Renal cortical epithelial cell (primary cell): Measurements from ENCODE around the gene TPX2. TPM values are rescaled to one million over a fixed set of nuclear protein-coding genes. Genes with fewer than 3 reads are reported as not detected.
A peak's percentile ranks its signal among the peaks of the same experiment; 100 is the strongest.

Experiments used
- DNase-seq: peaks from one replicate; pipeline ENCODE4 v3.0.0-alpha.2; 2011; ENCODE audit warnings: low read depth
- total RNA-seq: library from RNA; depleted of rRNA; stranded (reverse); fragments of >200 nt; gene quantifications from 2 replicates; pipeline ENCODE4 v1.2.3, GENCODE V29; 2014

Gene TPX2
- total RNA-seq, 1 donor from 2014 or later: 7.2 TPM

DNA sequence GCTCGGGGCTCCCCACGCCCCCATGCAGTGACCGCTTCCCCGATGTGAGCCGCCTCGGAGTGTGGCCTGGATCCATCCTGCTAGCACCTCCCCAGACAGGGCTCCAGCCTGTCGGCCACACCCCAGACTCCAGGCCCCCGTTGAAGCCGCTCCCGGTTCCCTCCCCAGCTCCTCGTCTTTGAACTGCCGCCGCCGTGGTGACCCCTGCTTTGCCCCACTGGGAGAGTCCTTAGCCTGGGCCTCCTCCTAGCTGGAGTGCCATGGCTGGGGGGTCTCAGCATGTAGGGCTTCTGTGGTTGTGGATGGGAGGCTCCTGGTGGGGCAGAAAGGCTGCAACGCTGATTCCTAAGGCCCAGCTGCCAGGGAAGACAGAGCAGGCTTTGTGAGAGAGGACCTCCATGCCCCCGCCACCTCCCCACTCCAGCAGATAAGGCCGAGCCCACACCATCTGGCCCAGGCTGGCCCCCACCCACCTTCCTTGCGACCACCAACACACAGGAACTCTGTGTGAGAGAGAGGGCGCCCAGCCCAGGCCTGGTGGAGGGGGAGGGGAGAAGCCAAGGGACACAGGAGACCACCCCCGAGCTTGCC lies 94.9 kb downstream of the TPX2 start:
- DNase-seq: no peak

DNA sequence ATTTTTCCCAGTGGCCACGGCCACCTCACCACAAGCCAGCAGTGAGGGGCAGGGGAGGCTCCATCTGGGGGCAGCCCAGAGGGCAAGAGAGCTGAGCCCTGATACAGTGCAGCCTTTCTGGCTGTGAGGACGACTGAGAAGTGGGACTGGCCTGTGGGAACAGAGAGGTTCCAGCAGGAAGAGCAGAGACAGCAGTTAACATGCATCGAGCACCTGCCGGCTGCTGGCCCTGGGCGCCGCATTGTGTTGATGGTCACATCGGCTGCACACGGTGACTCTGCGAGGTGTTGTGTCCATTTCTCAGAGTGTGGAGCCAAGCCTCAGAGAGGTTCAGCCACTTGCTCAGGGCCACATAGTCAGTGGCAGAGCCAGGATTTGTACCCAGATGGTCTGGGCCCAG lies 96.5 kb downstream of the TPX2 start:
- DNase-seq: no peak

DNA sequence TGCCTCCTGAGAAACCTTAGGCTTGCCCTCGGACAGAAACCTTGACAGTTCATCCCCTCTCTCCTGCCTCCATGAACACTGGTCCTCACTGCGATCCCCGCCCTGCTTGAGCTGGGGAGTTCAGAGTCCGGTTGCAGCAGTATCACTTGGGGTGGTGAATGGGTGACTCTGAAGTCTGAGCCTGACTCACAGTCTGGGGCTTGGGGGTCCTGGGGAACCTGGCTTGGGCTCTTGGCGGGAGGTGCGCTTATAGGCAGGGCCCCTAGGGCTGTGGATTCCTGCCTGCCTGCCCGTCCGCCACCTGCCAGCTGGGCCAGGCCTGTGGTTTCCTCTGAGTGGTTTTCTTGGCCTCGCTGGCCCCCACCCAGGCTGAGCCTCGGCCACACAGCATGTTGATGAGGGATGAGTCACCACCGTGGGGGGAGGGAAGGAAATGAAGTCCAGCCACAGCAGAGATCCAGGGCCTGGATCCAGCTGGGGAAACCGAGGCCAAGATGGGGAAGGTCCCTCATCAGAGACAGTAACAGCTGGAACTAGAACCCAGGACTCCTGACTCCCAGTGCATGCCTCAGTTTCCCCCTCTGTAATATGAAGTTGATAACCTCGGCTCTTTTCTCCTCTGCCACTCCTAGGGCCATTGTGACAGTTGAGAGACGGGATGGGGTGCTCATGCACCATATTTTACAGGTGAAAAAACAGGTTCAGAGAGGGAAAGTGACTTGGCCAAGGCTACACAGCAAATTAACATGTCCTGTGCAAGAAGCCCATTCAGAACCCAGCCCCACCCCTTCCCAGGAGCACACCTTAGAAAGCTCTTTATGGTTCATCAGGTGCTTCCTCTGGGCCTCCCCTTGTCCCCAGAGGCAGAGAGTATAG lies 97.1 kb downstream of the TPX2 start:
- DNase-seq: peak; percentile 89

DNA sequence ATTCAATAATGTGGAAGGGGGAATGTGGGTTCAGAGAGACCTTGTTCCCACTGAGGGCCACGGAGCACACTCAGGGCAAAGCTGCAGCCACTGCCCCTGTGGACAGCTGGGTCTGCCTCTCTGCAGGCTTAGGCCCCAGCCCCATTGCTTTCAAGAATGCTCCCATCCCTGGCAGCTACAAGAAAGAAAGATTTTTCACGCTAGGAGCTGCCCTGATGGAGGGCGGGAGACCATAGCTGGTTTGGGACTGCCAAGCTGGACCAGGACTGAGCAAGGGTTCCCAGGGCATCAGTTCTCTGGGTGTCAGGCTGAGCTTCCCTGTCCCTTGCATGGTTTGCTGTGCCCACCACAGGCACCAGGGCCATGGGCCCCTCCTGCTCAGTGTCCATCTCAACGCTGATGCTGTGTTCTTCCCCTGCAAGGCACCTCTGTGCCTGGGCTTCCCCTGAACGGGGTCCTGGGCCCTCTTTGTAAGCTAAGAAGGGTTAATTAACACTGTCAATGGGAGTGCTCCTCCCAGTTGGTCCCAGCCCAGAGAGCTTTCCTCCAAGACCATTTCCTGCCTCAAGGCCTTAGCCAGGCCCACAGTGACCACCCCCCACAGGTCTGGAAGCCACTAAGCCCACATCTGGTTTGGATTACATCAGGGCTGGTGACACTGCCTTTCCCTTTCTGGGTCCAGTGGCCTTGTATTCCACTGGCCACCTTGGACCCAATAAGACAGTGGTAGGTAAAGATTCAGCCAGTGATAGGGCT lies 97.9 kb downstream of the TPX2 start:
- no peak for DNase-seq

DNA sequence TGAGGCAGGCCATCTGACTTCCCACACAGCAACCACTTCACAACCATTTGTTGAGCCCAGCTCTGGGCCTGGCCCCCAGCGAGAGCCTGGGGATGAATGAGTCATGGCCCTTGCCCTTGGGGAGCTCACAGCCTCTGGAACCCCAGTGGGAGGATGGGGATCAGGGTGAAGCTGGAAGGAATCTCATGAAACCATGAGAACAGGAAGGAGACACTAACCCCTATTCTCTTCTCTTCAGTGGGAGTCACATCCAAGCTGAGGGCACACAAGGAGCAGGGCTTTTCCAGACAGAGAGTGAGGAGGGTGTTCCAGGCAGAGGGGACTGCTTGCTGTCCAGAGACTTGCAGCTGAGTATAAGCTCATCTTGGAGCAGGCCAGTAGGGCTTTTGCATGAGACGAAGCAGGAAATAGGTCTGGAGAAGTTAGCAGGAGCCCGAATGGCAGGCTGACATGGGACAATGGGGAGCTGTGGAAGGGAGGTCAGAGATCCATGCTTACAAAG lies 98.9 kb downstream of the TPX2 start:
- peak; percentile 42 for DNase-seq

DNA sequence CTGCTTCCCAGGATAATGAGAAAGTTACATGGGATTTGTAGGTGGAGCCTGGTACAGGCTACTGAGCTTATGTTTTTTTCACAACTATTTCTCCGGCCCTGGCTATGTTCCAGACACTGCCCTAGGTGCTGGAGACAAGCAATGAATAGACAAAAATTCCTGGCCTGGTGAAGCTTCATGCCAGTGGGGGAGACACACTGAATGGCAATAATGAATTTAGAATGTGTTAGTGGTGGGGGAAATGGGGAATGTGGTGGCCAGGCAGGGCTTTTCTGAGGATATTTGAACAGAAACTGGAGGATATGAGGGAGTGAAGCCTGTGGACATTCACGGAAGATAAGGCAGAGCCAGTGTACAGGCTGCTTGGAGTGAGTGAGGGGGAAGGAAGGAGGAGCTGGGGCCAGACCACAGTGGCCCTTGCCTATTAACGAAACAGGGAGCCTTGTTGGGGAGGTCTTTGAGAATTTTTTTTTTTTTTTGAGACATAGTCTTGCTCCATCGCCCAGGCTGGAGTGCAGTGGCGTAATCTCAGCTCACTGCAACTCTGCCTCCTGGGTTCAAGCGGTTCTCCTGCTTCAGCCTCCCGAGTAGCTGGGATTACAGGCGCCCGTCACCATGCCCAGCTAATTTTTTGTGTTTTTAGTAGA lies 99.7 kb downstream of the TPX2 start:
- peak; percentile 79 for DNase-seq

DNA sequence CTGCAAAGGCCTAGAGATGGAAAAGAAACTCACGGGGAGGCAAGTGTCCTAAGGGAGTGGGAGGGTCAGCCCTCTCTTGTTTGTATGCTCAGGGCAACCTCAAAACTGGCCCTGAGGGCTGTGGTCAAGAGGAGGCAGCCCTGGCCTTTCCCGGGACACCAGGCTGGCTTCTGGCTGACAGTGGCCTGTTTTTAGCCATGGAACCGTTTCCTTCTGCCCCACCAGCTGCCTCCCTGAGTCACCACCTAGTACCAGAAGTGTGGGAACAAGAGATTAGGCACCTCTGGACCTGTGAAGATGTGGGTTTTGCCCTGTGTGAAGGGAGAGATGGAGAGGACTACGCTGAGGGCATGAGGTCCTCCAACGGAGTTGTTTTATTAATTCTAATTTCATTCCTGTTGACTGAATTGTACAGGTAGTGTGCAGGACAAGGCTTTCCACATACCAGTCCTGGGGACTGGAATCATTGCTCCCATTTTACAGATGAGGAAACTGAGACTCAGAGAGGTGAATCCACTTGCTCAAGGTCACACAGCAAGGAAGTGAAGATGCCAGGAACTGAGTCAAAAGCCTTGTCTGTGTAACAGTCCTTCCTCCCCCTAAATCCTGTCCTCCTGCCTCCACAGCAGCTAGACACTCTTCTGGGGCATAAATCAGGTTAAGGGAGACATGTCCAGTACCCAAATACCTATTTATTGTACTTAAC lies 100.8 kb downstream of the TPX2 start:
- peak; percentile 48 for DNase-seq

DNA sequence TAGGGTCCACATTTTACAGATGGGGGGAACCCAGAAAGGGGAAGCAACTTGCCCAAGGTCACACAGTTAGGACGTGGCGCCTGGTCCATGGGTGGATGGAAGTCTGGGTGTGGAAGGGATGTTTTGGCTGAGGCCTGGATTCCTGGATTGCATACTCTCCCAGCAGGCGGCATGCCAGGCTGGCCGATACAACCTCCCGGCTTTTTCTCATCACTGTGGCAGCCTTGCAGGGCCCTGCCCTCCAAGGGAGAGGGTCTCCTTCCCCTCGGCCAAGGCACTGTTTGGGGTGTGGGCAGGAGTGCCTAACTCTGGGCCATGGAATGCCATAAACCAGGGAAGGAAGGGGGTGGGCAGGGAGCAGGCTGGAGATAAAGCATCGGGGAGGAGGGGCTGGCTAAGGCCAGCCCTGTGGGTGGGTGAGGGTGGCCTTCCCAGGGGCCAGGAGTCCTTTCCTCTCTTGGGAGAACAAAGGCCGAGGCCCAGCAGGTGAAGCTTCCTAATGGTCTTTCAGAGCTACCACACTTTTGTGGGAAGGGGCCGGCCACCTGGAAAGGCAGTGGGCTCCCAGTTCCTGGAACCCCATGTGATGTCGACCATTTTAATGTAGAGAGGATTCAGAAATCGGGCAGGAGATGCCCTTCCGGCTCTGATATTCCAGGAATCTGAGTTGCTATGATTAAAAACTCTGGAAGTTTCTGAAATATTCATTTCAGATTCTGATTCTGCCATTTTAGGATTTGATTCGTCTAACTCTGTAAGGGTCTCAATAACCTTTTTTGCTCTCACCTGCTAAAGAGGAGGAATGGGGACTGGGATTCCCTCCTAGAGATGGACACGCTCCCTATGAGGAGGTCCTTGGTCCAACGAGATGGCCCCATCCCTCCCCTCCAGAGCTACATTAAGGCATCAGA lies 102.1 kb downstream of the TPX2 start:
- no peak for DNase-seq

DNA sequence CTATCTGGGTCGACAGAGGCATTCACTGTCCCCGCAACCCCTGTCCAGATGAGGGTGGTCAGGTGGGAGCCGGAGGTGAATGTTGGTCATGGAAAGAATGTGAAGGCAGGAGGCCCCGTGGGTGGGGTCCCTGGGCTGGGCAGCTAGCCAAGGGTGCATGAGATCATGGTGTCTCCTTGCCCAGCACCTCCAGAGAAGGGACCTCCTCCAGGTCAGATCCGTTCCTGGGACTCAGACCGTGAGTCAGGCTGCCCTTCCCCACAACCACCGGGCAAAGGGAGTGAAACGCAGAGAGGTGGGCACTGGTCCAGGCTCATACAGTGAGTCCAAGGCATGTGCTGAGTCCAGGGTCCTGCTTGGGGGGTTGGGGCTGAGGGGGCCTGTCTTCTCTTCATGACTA lies 102.8 kb downstream of the TPX2 start:
- DNase-seq: peak; percentile 88

DNA sequence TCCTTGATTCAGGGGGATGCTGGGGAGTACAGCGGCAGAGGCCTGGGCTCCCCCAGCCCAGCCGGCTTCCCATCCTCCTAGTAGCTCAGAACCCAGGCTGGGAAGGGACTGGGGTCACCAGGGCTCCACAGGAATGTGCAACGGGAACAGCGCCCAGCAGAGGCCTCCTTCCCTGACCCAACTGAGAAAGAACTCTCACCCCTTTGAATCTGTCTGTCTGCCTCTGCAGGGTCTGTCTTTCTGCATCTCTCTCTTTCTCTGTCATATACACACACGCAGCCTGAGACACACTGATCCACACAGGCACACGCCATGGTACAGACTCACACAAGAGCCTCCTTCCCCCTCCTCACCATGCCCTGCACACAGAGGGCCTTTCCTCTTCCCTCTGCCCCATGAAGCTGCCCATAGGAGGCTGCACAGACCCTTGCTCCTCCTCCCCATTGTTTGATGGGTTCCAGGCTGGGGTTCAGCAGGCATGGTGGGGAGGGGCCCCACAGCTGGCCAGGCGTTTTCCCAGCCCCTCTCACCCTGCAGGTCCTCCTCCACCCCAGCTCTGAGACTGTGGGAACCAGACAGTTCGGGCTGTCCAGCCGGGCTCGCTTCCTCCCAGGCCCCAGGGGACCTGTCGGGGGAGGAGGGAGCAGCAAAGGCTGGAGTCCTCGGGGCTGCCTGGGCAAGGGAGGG lies 103.5 kb downstream of the TPX2 start:
- DNase-seq: peak; percentile 53

DNA sequence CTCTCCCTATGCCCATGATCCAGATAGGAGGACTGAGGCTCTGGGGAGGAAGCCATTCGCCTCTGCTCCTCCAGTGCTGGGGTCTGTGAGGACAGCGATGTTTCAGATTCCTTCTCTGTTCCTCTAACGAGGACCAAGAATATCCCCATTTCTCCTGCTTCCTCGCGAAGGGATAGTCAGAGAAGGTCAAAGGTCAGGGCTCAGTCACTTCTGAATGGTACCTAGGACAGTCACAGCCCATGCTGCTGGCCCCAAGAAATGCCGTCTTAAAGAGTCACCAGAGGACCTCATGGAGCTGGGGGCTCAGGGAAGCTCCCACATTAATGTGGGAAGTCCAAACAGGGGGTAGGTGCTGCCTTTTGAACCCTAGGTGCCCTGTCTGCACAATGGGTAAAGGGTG lies 104.2 kb downstream of the TPX2 start:
- no peak for DNase-seq

DNA sequence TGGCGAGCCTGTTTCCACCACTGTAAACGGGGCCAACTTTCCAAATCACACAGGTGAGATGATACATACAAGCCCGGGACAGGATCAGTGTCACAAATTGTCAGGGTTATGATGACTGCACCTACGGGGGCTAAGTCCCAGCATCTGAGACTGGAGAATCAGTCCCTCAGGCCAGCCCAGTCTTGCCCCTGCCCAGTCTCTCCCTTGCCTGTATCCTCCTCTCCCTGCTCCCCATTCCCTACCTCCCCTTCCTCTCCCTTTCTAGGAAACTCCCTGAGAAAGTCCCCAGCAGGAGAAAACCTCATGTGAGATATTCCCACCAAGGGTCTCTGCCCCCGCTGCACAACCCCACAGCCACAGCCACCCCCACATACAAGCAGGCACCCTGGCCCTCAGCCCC lies 104.8 kb downstream of the TPX2 start:
- no peak for DNase-seq

DNA sequence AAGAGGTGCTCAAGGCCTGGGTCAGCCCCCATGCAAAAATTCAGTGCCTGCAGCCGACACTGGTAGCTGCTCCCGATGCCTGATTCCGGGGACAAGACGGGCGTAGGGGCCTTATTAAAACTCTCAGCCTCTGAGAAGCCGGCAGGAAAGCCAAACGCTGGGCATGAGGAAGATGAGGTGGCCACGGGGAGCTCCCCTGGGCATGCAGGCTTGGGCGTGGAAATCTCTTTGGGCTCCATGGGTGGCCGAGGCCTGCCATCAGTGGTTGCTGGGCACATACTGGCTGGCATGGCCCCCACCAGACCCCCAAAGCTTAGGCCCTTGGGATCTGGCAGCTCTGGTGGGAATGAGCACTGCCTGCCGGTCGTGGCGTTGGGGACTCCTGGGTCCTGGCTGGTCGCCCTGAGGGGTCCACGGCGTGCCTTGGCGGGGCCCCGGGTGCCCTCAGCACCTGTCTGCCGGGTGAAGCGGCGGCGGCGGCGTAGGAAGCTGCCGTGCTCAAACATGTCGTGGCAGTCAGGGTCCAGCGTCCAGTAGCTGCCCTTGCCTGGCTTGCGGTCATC lies 105.7 kb downstream of the TPX2 start:
- no peak for DNase-seq

DNA sequence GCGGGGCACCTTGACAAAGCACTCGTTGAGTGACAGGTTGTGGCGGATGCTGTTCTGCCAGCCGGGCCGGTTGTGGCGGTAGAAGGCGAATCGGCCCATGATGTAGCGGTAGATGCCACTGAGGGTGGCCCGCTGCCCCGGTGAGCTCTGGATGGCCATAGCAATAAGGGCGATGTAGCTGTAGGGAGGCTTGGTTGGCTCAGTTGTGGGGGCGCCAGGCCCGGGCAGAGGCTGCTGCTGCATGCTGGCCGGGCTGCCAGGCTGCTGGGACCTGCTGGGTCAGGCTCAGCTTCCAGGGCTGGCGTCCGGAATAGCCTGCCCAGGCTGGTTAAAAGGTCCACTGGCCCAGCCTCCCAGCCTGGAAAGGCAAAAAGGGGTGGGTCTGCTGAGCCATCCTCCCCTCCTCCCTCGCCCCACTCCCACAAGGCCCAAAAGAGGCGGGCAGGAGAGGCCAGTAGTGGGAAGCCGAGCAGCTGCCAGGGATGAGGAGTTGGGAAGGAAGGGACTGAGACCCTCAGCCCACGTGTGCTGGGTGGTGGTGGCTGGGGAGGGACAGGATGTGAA lies 106.3 kb downstream of the TPX2 start, which contains the start of gene FOXS1:
FOXS1 (minus strand) TSS at position 305 of the 564 bp plus-strand sequence; CDS start at position 243, 62 bp downstream.
- peak; percentile 30 for DNase-seq

DNA sequence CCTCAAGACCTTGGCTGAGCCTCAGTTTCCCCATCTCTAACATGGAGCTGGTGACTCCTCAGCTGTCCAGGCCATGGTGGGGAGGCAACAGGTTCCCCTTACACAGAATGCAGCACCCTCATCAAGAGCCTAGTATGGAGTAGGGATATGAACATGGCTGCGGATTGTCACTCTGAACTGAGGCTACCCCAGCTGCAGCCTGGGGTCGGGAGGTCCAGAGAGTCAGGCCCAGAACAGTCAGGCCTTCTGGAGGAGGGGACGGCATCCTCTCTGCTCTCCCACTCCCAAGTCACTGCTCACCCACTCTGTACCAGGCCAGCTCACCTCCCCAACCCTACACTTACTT lies 107.7 kb downstream of the TPX2 start:
- no peak for DNase-seq

DNA sequence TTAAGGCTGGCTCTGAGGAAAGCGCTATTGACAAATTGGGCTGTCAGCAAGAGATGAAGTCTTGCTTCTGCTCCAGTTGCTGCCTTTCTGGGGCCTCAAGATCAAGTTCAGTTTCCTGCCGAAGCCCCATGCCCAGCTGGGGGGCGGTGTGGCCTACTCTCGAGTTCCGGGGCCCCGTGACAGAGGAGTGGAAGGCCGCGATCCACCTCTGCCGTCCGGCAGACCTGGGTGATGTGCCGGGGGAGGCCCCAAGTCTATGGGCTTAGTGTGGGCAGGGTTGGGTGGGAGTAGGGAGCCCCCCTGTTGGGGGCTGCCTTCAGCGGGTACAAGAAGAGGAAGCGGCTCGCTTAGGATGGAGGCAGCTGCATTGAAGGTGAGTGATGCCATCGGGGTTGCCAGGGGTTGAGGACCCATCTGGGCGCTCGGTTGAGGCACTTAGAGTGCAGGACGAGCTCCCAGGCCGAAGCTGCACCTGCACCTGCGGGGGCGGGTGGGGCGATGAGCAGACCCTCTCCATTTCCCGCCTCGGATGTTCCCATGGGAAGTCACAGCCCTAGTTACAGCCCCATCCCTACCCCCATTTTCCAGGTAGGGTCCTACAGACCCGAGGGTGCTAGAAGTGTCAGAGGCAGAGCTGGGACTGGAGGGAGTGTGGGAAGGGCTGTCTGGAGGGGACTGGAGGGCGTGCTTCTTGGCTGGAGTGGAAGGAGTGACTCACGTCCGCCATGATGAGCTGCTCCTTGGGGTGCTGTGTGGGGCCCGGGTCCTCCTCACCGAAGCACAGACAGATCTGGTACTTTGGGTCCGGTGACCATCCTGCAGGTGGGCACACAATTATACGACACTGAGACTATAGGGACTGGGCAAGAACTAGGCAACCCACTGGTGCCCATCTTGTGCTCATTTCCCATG lies 109.3 kb downstream of the TPX2 start:
- DNase-seq: no peak

DNA sequence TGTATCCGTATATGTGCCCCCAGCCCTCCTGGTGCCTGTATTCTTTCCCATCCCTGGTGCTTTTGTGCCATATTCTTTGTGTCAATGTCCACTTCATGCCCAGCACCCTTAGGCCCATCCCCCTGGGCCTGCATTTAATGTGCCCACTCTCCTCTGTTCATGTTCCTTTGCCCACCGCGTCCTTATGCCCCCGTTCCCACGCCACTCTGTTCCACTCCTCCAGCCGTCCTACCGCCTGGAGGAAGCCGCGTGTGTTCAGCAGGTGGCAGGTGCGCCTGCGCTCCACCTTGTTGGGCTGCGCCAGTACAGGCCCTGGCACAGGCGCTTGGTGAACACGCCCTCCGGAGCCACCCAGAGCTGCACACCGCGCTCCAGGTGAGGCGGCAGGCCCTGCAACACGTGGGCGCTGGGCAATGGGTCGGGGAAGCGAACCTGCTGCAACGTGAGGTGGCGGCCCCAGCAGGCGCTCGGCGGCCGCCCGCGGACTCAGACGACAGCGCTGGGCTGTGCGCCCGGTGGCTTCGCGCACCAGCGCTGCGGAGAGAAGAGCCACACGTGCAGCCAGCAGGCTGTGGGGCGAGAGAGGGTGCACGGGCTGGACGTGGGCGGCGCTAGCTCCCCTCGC lies 110.3 kb downstream of the TPX2 start:
- DNase-seq: no peak
